ENCODE results near the gene OR7D4.

DNA sequence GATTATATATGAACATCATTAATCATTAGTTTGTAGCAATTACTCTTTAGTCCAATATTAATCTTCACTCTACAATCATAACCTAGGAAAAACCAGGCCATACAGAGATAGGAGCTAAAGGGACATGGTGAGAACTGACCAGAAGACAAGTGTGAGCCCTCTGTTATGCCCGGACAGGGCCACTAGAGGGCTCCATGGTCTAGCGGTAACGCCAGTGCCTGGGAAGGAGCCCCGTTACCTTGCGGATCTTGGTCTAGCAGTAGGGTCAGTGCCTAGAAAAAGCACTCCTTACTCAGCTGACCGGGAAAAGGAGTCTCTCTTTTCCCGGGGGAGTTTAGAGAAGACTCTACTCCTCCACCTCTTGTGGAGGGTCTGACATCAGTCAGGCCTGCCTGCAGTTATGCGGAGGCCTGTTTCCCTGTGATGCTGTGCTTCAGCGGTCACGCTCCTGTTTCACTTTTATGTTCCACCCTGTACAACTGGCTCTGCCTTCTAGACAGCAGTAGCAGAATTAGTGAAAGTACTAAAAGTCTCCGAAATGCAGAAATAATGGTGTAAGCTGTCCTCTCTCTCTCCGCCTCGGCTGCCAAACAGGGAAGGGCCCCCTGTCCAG is 13.8 kb downstream of the OR7D4 start:
- TF ChIP-seq, protein P1, sequence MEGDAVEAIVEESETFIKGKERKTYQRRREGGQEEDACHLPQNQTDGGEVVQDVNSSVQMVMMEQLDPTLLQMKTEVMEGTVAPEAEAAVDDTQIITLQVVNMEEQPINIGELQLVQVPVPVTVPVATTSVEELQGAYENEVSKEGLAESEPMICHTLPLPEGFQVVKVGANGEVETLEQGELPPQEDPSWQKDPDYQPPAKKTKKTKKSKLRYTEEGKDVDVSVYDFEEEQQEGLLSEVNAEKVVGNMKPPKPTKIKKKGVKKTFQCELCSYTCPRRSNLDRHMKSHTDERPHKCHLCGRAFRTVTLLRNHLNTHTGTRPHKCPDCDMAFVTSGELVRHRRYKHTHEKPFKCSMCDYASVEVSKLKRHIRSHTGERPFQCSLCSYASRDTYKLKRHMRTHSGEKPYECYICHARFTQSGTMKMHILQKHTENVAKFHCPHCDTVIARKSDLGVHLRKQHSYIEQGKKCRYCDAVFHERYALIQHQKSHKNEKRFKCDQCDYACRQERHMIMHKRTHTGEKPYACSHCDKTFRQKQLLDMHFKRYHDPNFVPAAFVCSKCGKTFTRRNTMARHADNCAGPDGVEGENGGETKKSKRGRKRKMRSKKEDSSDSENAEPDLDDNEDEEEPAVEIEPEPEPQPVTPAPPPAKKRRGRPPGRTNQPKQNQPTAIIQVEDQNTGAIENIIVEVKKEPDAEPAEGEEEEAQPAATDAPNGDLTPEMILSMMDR (IDR thresholded peaks at IDR 0.05; ENCODE audit: low read length), result peak; percentile 76
- no peak for TF ChIP-seq EZH2 (IDR thresholded peaks at IDR 0.05; ENCODE audit: borderline replicate concordance, low read length)

Data from OCI-LY1 (cell line).